Measurements from ENCODE around the gene WLS.

Gene WLS

GRCh38 chr1:68198752-68199151, 33.6 kb downstream of the WLS start:
- Histone ChIP-seq H3K36me3 (ENCODE audit: control insufficient read depth, insufficient read depth, low read length) (no peaks in the 10 kb centered on the region), H2AFZ (no peak overlapping the region), H3K79me2 (no peaks in the 10 kb centered on the region), H3K9me3 (ENCODE audit: control insufficient read depth, low read length) (no peaks in the 10 kb centered on the region), H3K27ac (no peak overlapping the region), H3K4me1 (no peaks in the 10 kb centered on the region), H3K4me2 (ENCODE audit: low read length) (no peak overlapping the region), H3K4me3 (ENCODE audit: low read depth, low read length) (no peak overlapping the region), H3K9ac (no peak overlapping the region), H3K27me3 (ENCODE audit: control insufficient read depth, insufficient read depth, low read length) (no peaks in the 10 kb centered on the region)
- no peak for TF ChIP-seq CTCF (IDR thresholded peaks at IDR 0.05)

GRCh38 chr1:68197891-68198290, 34.4 kb downstream of the WLS start:
- Histone ChIP-seq H3K4me1 (no peaks in the 10 kb centered on the region), H3K27me3 (ENCODE audit: control insufficient read depth, insufficient read depth, low read length) (no peaks in the 10 kb centered on the region), H2AFZ (no peak overlapping the region), H3K27ac (no peak overlapping the region), H3K79me2 (no peaks in the 10 kb centered on the region), H3K9me3 (ENCODE audit: control insufficient read depth, low read length) (no peaks in the 10 kb centered on the region), H3K4me3 (ENCODE audit: low read depth, low read length) (no peak overlapping the region), H3K9ac (no peak overlapping the region), H3K36me3 (ENCODE audit: control insufficient read depth, insufficient read depth, low read length) (no peaks in the 10 kb centered on the region), H3K4me2 (ENCODE audit: low read length) (no peak overlapping the region)
- TF ChIP-seq CTCF (IDR thresholded peaks at IDR 0.05) = no peak

GRCh38 chr1:68197461-68197860, 34.9 kb downstream of the WLS start:
- Histone ChIP-seq H3K4me3 (ENCODE audit: low read depth, low read length) (no peak overlapping the region), H2AFZ (no peak overlapping the region), H3K36me3 (ENCODE audit: control insufficient read depth, insufficient read depth, low read length) (no peaks in the 10 kb centered on the region), H3K27ac (no peak overlapping the region), H3K9me3 (ENCODE audit: control insufficient read depth, low read length) (no peaks in the 10 kb centered on the region), H3K27me3 (ENCODE audit: control insufficient read depth, insufficient read depth, low read length) (no peaks in the 10 kb centered on the region), H3K4me1 (no peaks in the 10 kb centered on the region), H3K9ac (no peak overlapping the region), H3K4me2 (ENCODE audit: low read length) (no peak overlapping the region), H3K79me2 (no peaks in the 10 kb centered on the region)
- no peak for TF ChIP-seq CTCF (IDR thresholded peaks at IDR 0.05)

DNA sequence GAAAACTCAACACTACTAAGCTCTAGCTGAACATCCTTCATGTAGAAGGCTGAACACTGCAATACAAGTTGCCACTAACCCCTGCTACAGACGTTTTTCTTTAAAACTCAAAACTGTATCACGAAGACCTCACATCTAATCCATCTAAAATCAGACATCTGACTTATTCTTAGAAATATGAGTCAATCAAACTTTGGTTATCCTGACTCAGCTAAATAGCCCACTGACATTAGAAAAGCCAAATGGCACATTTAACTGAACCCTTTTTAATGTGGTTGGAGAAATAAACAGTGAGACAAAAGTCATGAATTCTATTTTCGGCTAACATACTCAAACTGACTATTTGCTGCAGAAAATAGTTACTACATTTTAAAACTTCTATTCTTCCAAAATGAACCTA, 35.6 kb downstream of the WLS start:
- no peaks in the 10 kb centered on the region for H3K4me1 ChIP-seq
- H3K4me2 ChIP-seq (ENCODE audit: low read length) = no peak overlapping the region
- H3K9me3 ChIP-seq (ENCODE audit: control insufficient read depth, low read length) = no peaks in the 10 kb centered on the region
- no peak overlapping the region for H3K4me3 ChIP-seq (ENCODE audit: low read depth, low read length)
- H2AFZ ChIP-seq = no peak overlapping the region
- H3K27ac ChIP-seq = no peak overlapping the region
- no peak overlapping the region for H3K9ac ChIP-seq
- no peaks in the 10 kb centered on the region for H3K79me2 ChIP-seq
- H3K27me3 ChIP-seq (ENCODE audit: control insufficient read depth, insufficient read depth, low read length) = no peaks in the 10 kb centered on the region
- TF ChIP-seq CTCF (IDR thresholded peaks at IDR 0.05) = no peak
- no peaks in the 10 kb centered on the region for H3K36me3 ChIP-seq (ENCODE audit: control insufficient read depth, insufficient read depth, low read length)

- H2AFZ ChIP-seq = no peak overlapping the region
- no peak overlapping the region for H3K4me2 ChIP-seq (ENCODE audit: low read length)
- H3K27ac ChIP-seq = no peak overlapping the region
- no peaks in the 10 kb centered on the region for H3K4me1 ChIP-seq
- TF ChIP-seq CTCF (IDR thresholded peaks at IDR 0.05) = no peak
- no peaks in the 10 kb centered on the region for H3K36me3 ChIP-seq (ENCODE audit: control insufficient read depth, insufficient read depth, low read length)
- no peaks in the 10 kb centered on the region for H3K9me3 ChIP-seq (ENCODE audit: control insufficient read depth, low read length)
- no peak overlapping the region for H3K4me3 ChIP-seq (ENCODE audit: low read depth, low read length)
- no peaks in the 10 kb centered on the region for H3K79me2 ChIP-seq
- H3K27me3 ChIP-seq (ENCODE audit: control insufficient read depth, insufficient read depth, low read length) = no peaks in the 10 kb centered on the region
- no peak overlapping the region for H3K9ac ChIP-seq
Measured at GRCh38 chr1:68191717-68192116, 40.6 kb downstream of the WLS start.

Measured in parathyroid adenoma (tissue), 2 donors.